ENCODE data around the gene CELSR1. TPM values are rescaled to one million over a fixed set of nuclear protein-coding genes. Genes with fewer than 3 reads are reported as not detected.

Gene CELSR1
- total RNA-seq, 1 donor from 2014 or later, result 16.0 TPM

GRCh38 chr22:46515208-46516111 lies 22.0 kb downstream of the CELSR1 start:
- DNase-seq (ENCODE audit: extremely low spot score, unreplicated experiment), result no peak
- H3K4me1 Mint-ChIP-seq (ENCODE audit: unreplicated experiment), result peaks cover 27% of the 10 kb centered on the region
- H3K4me3 Mint-ChIP-seq (ENCODE audit: unreplicated experiment), result no peak overlapping the region
- no peaks in the 10 kb centered on the region for H3K9me3 Mint-ChIP-seq (ENCODE audit: unreplicated experiment)
- H3K36me3 Mint-ChIP-seq (ENCODE audit: unreplicated experiment), result no peaks in the 10 kb centered on the region
- peak overlapping the region; percentile 57 for H3K27ac Mint-ChIP-seq (ENCODE audit: unreplicated experiment)
- TF ChIP-seq CTCF (IDR thresholded peaks at IDR 0.05), result no peak
- H3K27me3 Mint-ChIP-seq (ENCODE audit: unreplicated experiment), result no peaks in the 10 kb centered on the region

DNA sequence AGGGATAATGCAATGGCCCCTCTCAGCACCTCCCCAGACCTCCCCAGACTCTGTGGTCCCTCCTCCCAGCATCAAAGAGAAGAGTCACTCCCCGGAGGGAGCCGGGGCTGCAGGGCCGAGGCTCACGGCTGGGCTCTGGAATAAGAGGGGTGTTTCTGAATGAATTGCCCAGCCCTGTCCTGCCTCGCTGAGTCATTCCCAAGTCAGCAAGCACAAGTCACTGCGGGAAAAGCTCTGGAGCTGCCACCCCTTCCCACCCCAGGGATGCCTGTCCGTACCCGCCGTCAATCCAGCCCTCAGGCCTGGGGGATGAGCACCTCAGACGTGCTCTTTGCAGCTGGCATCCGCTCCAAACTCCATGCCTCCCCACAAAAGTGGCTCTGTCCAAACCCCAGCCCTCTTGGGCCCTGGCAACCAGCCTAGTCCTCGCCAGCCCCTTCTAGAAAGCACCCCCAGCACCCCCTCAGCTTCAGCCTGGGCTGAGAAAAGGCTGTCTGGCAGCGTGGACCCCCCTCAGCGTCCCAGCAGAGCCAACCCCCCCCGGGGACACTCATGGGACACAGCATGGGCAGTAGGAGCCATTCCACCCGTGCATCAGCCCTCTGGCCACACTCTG lies 22.7 kb downstream of the CELSR1 start:
- H3K4me3 Mint-ChIP-seq (ENCODE audit: unreplicated experiment), result no peak overlapping the region

GRCh38 chr22:46513908-46514550 lies 23.4 kb downstream of the CELSR1 start:
- no peaks in the 10 kb centered on the region for H3K9me3 Mint-ChIP-seq (ENCODE audit: unreplicated experiment)
- H3K36me3 Mint-ChIP-seq (ENCODE audit: unreplicated experiment), result no peaks in the 10 kb centered on the region
- no peaks in the 10 kb centered on the region for H3K27me3 Mint-ChIP-seq (ENCODE audit: unreplicated experiment)
- H3K4me1 Mint-ChIP-seq (ENCODE audit: unreplicated experiment), result peaks cover 31% of the 10 kb centered on the region
- no peak overlapping the region for H3K27ac Mint-ChIP-seq (ENCODE audit: unreplicated experiment)
- TF ChIP-seq CTCF (IDR thresholded peaks at IDR 0.05), result no peak
- no peak overlapping the region for H3K4me3 Mint-ChIP-seq (ENCODE audit: unreplicated experiment)
- no peak for DNase-seq (ENCODE audit: extremely low spot score, unreplicated experiment)

More for the DNA sequence above, 22.7 kb downstream of the CELSR1 start:
- H3K27me3 Mint-ChIP-seq (ENCODE audit: unreplicated experiment), result no peaks in the 10 kb centered on the region
- TF ChIP-seq CTCF (IDR thresholded peaks at IDR 0.05), result no peak
- no peak for DNase-seq (ENCODE audit: extremely low spot score, unreplicated experiment)
- no peaks in the 10 kb centered on the region for H3K36me3 Mint-ChIP-seq (ENCODE audit: unreplicated experiment)
- no peaks in the 10 kb centered on the region for H3K9me3 Mint-ChIP-seq (ENCODE audit: unreplicated experiment)
- H3K27ac Mint-ChIP-seq (ENCODE audit: unreplicated experiment), result peak overlapping the region; percentile 57
- peaks cover 31% of the 10 kb centered on the region for H3K4me1 Mint-ChIP-seq (ENCODE audit: unreplicated experiment)

DNA sequence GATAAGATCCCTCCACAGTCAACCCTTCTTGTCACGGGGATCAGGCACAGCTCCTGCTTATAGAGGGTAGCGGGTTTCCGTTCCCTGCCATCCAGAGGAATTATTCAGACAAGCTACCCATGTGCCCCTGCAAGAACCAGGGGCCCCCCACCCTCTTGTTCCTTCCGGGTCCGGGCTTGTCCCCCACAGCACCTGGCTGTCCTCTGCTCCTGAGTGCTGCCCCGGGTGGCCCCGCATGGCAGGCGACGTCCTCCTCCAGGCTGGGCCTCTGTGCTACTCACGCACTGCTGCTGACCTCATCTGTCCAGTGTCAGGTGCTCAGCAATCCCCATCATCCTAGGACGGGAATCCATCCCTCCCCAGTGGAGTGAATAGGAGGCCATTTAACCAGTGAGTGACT lies 24.7 kb downstream of the CELSR1 start:
- H3K27me3 Mint-ChIP-seq (ENCODE audit: unreplicated experiment), result no peaks in the 10 kb centered on the region
- no peak overlapping the region for H3K4me3 Mint-ChIP-seq (ENCODE audit: unreplicated experiment)
- DNase-seq (ENCODE audit: extremely low spot score, unreplicated experiment), result no peak
- no peak overlapping the region for H3K27ac Mint-ChIP-seq (ENCODE audit: unreplicated experiment)
- H3K4me1 Mint-ChIP-seq (ENCODE audit: unreplicated experiment), result peaks cover 27% of the 10 kb centered on the region
- no peak for TF ChIP-seq CTCF (IDR thresholded peaks at IDR 0.05)
- H3K36me3 Mint-ChIP-seq (ENCODE audit: unreplicated experiment), result no peaks in the 10 kb centered on the region
- H3K9me3 Mint-ChIP-seq (ENCODE audit: unreplicated experiment), result no peaks in the 10 kb centered on the region

DNA sequence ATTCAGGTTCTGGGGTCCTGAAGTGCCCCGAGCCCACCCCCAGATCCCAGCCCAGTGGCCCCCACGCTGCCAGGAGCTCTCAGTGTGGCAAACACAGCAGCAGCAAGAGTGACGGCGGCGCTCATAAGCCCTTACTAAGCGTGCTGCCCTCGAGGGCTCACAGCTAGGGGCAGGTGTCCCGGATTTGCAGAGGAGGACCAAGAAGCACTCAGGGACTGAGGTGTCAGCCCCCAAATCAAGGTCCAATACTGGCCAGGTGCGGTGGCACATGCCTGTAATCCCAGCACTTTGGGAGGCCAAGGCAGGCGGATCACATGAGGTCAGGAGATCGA lies 25.4 kb downstream of the CELSR1 start:
- Mint-ChIP-seq H3K9me3 (ENCODE audit: unreplicated experiment) (no peaks in the 10 kb centered on the region), H3K27me3 (ENCODE audit: unreplicated experiment) (no peaks in the 10 kb centered on the region), H3K4me1 (ENCODE audit: unreplicated experiment) (peaks cover 20% of the 10 kb centered on the region), H3K36me3 (ENCODE audit: unreplicated experiment) (no peaks in the 10 kb centered on the region), H3K4me3 (ENCODE audit: unreplicated experiment) (no peak overlapping the region), H3K27ac (ENCODE audit: unreplicated experiment) (no peak overlapping the region)
- no peak for TF ChIP-seq CTCF (IDR thresholded peaks at IDR 0.05)
- DNase-seq (ENCODE audit: extremely low spot score, unreplicated experiment), result no peak
